ENCODE measurements around the gene CTDNEP1.

Gene CTDNEP1

DNA sequence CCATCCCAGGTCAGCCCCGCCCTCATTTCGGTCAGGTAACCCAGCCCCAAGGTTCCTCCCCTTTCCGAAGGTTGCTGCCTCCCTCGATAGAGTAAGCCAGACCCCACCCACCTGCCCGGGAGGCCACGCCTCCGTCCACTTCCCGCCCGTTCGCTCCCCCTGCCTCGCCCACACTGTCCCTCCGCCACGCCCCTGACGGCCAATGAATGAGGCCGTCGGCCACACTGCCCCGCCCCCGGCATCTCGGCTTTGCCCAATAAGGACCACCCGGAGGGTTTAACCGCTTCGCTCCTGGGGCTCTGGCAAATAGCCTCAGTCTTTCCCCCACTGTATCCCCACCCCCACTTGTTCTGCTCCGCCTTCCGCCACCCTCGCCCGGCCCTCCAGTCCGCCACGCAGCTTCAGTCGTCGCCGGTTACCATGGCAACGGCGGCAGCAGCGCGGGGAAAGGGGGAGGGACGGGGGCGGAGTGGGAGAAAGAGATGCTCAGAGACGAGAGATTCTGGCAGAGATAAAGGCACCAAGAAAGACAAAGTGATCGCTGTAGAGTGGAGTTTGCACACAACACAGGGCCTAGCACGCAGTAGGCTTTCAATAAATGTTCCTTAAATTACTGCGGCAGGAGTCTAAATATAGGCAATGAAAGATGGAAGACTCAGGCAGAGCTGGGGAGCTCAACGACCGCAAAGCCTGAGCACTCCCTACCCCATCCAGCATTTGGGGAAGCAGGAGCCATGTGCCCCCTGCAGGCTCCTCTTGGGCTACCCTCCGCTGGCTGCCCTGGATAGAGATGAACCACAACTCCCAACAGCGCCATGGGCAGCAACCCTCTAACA lies 37.0 kb downstream of the CTDNEP1 start:
- peak; percentile 77 for DNase-seq

DNA sequence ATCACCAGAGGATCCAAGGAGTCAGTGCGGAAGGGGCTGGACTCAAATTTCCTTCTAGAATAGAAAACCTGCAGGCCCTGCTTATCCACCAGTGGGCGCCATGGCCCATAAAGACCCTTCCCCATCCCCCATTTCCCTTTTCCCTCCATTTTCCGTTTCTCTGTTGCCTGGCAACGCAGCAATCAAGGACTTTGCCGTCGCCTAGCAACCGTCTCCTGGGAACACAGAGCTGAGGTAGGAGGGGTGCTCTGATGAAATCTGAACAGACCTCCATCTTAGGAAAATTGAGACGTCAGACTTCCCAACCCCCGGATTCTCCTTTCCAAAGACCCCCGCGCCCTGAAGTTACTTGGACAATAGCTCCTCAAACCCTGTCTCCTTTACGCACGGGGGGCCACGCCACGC lies 37.6 kb downstream of the CTDNEP1 start:
- peak; percentile 55 for DNase-seq

DNA sequence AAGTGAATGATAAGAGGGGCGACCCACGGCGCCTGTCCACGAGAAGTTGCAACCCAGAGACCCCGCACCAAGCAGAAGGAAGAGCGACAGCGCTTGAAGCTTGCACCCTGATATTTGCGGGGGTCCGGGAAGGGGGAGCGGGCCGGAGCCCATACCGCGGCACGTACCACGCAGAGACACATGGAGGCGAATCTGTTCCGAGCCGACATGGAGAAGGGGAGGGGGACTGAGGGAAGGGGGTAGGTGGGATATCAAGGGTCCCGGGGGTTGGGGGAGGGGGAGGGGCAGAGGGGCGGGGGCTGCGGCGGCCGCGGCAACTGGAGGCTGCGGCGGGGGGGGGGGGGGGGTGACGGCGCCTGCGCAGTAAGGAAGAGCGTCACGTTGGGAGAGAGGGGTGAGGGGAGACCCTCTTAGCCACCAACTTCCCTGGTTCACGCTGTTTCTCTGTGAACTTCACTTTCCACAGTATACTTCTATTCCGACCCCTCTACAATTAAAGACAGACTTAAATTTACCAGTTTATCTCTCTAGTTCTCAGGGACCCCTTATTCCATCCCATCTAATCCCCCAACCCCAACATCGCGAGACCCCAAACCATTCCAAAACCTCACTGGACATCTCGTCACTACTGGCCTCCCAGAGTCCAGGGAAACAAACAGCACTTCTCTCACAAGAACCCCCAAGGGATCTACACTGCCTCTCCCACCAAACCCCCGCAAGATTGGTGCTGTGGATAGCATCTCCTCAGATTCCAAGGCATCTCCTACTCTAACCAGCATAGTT lies 39.9 kb downstream of the CTDNEP1 start:
- DNase-seq: no peak

DNA sequence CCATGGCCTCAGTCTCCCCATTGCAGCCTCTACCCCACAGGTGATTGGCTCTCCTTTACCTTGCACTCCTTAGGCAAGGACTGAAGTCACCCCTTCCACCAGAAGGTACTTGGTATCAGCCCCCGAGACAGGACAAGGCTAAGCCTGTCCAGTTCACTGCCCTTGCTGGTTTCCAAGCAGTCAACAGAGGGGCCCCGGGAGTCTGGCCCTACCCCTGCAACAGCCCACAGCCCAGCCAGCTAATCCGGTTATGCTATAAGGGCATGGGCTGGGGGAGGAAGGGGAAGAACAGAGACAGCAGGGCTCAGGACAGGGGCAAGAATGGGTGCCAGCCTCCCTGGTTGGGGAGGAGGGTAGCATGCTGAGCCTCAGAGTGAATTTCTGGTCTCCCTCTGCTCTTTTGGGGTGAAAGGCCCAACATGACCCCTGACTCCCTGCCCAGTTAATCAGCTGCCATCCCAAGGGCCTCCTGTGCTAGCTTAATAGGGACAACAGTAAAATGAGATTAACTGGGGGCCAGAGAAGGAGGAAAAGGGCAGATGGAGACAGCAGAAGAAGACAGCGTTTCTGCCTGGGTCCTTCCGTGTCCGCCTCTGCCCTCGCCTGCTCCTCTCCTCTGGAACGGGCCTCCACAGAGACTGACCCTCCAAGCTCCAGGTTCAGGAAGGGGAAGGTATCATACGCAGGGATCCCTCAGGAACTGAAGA lies 42.6 kb downstream of the CTDNEP1 start:
- no peak for DNase-seq

DNA sequence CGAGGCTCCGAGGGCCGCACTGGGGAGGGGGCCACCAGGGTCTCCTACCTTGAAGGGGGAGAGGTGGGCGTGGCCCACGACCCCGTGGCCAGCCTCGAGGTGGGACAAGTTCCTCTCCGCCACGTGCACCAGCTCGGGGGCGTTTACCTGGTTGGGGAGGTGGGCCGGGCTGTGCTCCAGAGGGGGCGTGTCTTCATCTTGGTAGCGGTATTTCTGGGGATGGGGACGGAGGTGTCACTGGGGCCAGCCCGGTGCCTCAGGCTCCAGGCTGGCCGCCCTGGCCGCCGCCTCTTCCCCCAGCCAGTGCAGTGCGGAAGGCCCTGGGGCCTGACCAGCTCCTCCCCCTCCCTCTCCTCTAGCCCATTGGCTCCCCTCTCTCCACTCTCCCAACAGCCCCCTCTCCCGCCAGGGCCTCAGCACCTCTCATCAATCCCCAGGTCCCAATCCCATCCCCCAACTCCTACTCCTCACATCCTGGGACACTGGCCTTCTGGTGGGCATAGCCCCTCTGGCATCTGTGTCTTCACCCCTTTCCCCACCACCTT lies 43.4 kb downstream of the CTDNEP1 start:
- no peak for DNase-seq

DNA sequence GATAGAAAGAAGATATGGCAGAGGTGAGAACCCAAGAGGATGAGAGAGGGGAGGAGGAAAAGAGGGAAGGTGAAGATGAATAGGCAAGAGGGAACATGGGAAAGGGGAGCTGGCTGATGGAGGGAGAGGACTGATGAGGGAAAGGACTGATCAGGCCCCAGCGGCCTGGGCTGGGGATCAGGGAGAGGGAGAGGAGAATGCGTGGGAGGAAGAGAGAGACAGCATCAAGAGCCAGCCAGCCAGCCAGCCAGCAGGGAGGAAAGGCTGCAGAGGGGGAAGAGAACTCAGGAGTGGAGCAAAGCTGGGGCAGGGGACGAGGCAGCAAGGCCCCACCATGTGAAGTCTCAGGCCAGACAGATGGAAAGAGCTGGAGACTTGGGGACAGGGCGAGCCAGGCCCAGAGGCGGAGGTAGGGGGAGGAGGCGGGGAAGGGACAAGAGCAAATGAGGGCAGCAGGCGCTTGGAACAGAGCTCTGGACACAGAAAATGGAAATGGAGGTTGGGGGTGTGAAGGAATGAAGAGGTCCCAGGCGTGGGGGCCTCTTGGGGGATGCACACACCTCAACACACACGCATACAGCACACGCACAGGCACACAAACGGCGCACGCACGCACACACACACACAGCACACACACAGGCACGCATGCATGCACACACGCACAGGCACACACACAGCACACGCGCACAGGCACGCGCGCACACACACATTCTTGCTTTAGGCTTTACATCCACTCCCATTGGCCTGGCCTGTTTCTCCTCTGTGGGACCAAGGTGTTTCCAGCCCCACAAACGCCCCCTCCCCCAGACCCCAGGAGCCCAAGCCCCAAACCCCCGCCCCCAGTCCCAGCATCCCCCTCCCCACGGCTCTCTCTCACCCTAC lies 44.2 kb downstream of the CTDNEP1 start:
- DNase-seq: no peak

DNA sequence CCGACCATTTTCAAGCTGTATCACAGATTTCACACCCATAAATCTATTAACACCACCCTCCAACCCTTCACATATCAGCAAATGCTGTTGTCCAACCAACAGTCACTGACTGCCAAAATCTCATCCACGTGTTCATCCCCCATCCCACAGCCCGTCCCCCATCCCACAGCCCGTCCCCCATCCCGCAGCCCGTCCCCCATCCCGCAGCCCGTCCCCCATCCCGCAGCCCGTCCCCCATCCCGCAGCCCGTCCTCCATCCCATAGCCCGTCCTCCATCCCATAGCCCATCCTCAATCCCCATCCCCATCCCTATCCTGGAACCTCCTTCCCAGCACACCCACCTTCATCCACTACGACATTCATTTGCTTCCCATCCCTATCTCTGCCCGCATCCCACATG lies 46.0 kb downstream of the CTDNEP1 start:
- no peak for DNase-seq

DNA sequence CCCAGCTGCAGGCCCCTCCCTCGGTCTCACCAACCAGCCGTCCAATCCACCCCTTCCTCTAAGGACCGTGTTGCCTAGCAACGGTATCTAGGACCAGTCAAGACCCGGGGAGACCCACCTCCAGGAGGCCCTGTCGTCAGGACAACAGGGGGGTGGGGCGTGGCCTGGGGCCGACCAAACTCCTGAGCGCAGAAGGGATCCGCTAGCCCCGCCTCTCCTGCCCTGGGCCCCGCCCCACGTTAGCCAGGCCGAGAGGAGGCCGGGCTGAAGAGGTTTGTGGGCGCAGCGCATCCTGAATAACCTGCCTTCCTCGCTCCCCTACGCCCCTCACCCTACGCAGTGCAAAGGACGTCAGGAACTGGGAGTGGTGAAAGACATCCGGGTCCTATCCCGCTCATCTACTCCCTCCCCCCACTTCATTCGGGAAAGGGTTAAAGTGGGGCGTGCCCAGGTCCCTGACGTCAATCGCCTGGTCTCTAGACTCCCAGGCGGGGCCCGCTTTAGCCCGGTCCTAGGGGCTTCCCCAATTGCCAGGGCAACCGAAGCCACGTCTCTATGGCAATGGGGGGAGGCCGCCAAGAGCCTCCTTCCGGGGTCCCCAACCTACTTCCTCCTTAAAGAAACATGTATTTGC lies 46.6 kb downstream of the CTDNEP1 start:
- DNase-seq: no peak

DNA sequence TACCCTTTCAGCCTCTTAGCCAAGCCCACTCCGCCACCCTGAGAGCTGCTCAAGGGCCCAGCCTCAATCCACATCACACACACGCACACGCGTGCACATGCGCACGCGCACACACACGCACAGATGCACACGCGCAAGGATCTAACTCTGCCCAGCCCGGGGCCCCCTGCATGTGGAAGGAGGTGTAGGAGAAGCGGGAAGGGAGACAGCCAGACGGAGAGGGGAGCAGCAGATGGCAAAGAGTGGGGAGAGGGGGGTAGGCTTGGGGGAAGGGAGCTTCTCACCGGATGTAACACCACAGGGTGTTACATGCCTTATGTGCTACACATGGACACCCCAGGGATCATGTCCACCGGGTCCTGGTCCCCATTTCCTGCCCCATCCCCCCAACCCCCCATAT lies 47.2 kb downstream of the CTDNEP1 start:
- DNase-seq: no peak

DNA sequence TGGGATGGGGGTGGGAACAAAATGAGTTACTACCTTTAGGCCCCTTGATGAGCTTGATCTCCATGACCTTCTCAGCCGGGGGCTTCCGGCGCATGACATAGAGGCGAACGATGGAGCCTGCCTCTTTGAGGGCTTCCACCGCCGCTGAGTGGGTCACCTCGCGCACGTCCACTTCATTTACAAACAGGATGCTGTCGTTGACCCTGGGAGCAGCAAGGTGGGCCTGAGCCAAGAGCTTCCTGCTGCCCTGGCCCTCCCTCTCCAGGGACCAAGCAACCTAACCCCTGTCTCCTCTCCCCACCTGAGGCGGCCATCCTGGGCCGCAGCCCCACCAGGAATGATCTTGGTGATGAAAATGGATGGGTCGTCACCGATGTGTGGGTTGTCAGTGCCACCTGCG lies 48.1 kb downstream of the CTDNEP1 start:
- no peak for DNase-seq

DNA sequence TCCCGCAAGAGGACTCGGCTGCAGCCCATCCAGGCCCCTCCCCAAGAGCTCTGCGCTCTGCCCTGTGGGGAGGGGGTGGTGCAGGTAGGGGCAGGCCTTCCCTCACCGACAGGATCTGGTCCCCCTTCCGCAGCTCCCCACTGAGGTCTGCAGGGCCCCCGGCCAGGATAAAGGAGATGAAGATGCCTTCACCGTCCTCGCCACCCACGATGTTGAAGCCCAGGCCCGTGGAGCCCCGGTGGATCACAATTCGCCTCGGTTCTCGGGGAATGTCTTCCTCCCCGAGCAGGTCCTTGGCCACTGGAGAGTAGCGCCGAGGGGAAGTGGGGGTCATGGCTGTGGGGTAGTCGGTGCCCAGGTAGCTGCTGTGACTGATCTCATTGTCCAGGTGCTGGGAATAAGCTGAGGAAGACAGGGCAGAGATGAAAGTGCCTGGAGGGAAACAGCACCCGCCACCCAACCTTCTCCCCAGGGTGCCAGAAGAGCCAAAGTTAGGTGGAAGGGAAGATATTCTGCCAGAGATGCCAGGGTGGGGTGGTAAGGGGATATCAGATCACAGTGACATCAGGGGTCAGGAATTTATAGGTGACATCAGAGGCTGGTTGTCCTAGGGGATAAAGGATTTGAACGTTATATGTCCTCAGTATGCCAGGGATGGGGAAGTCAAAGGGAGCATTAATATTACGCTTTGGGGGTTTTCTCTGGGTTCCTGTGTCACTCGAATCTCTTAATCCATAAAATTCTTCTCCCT lies 54.7 kb downstream of the CTDNEP1 start:
- DNase-seq: no peak

DNA sequence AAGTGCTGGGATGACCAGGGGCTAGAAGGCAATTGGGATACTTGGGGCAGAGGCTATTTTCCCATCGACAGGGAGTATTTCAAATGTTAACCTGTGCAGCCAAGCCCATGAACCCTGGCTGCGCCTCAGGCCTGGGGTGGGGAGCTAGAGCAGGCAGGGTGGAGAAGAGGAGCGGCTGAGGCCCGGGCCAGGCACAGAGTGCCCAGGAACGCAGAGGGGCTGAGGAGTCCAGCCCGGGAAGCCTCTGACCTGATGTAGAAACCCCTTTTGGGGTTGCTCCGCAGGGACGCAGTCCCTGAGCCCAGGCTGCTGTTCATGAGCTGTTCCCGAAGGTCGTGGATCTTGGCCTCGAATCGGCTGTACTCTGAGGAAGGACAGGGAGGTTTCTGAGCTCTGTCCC lies 55.6 kb downstream of the CTDNEP1 start:
- no peak for DNase-seq
